Mucosa of stomach (tissue), 1 donor: ENCODE results near the gene FAM111A.
A peak's percentile ranks its signal among the peaks of the same experiment; 100 is the strongest.
"Not testable (repeated sequence)": the region's sequence is repeated elsewhere in the genome, so short reads cannot be mapped to it uniquely, and the experiment has no call there.

ENCODE experiments used
- H3K27me3 ChIP-seq: one replicate; pipeline ENCODE4 v1.7.0; 2013; ENCODE audit warnings: mild to moderate bottlenecking, low read length; ENCODE audit not compliant: control insufficient read depth, insufficient read depth
- H3K36me3 ChIP-seq: one replicate; pipeline ENCODE4 v1.7.0; 2013; ENCODE audit warnings: low read length; ENCODE audit not compliant: control insufficient read depth, insufficient read depth
- H3K4me1 ChIP-seq: one replicate; pipeline ENCODE4 v1.7.0; 2013; ENCODE audit warnings: mild to moderate bottlenecking, low read length; ENCODE audit not compliant: control insufficient read depth, insufficient read depth
- H3K4me3 ChIP-seq: one replicate; pipeline ENCODE4 v1.7.0; 2013; ENCODE audit warnings: low read length
- H3K9ac ChIP-seq: one replicate; pipeline ENCODE4 v1.7.0; 2013; ENCODE audit warnings: mild to moderate bottlenecking, low read length, moderate library complexity
- H3K9me3 ChIP-seq: one replicate; pipeline ENCODE4 v1.7.0; 2013; ENCODE audit warnings: mild to moderate bottlenecking, low read length, moderate library complexity; ENCODE audit not compliant: control insufficient read depth
- donor health status: Pancreatic carcinoma.

FAM111A gene

DNA sequence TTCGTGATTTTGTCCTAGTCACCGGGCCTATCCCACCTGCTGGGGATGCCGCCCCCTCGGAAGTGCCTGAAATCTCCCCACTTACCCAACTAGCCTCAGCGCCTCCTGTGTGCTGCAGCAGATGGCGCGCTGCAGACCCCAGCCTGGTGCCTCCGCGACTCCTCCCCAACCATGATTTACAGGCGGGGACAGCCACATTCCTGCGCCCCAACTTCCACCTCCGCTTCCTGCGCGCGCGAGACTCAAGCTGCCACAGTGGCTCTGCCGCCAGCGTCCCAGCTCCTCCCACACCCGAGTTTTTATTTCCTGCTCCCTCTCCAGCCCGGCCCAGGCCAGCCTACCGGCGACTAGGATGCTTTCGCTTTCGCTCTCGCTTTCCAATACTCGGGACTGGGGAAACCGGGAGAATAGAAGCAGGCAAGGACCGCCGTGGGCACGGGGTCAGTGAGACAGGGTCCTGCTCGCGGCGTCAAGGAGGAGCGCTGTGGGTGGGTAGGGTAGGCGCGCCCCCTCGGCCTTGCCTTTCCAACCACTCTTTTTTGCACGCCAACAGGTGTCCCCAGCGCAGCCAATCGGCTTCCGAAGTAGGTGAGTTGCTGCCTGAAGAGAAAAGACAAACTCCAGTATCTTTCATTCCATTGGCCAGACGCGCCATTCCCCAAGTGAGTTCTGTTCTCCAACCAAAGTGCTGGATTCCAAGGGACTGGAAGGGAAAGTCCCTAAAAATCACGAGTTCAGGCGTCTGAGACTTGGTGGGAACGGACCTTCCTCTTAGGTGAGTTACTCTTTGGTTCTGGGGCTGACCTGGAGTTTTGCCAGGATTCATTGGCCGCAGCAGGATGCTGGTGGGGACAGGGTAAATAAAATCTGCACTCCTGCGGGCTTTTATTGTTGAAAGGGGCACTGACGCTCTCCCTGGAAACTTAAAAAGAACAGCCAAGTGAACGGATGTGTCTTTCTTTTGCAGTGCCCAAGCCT is at the start of gene FAM111A:
TSS of gene FAM111A (plus strand) at position 327 of the 978 bp plus-strand sequence. CDS start 6,017 bp downstream, outside the sequence.
- H3K36me3 ChIP-seq, result no peaks in the 10 kb centered on the region
- peak within 1 kb of the TSS; percentile 86 for H3K9ac ChIP-seq
- peaks cover 22% of the 10 kb centered on the region for H3K4me1 ChIP-seq
- no peaks in the 10 kb centered on the region for H3K9me3 ChIP-seq
- H3K4me3 ChIP-seq, result peak within 1 kb of the TSS; percentile 44
- H3K27me3 ChIP-seq, result no peaks in the 10 kb centered on the region

GRCh38 chr11:59093576-59093975 is 49.1 kb upstream of the FAM111A start:
- H3K36me3 ChIP-seq, result not testable (repeated sequence)

GRCh38 chr11:59095225-59095624 is 47.4 kb upstream of the FAM111A start:
- H3K27me3 ChIP-seq, result not testable (repeated sequence)

More at GRCh38 chr11:59093576-59093975, 49.1 kb upstream of the FAM111A start:
- H3K4me1 ChIP-seq, H3K9me3 ChIP-seq, H3K27me3 ChIP-seq, H3K9ac ChIP-seq, H3K4me3 ChIP-seq: not testable (repeated sequence)

GRCh38 chr11:59095972-59096575 is 46.6 kb upstream of the FAM111A start:
- not testable (repeated sequence) for H3K4me3 ChIP-seq, H3K27me3 ChIP-seq

More at GRCh38 chr11:59095225-59095624, 47.4 kb upstream of the FAM111A start:
- not testable (repeated sequence) for H3K9ac ChIP-seq, H3K36me3 ChIP-seq, H3K4me3 ChIP-seq, H3K9me3 ChIP-seq, H3K4me1 ChIP-seq

GRCh38 chr11:59097113-59097708 is 45.4 kb upstream of the FAM111A start:
- Histone ChIP-seq H3K9me3 (no peaks in the 10 kb centered on the region), H3K4me1 (peaks cover 7% of the 10 kb centered on the region), H3K36me3 (no peaks in the 10 kb centered on the region), H3K27me3 (no peaks in the 10 kb centered on the region), H3K9ac (no peak overlapping the region), H3K4me3 (no peak overlapping the region)

More at GRCh38 chr11:59095972-59096575, 46.6 kb upstream of the FAM111A start:
- not testable (repeated sequence) for H3K9ac ChIP-seq, H3K4me1 ChIP-seq, H3K9me3 ChIP-seq, H3K36me3 ChIP-seq

DNA sequence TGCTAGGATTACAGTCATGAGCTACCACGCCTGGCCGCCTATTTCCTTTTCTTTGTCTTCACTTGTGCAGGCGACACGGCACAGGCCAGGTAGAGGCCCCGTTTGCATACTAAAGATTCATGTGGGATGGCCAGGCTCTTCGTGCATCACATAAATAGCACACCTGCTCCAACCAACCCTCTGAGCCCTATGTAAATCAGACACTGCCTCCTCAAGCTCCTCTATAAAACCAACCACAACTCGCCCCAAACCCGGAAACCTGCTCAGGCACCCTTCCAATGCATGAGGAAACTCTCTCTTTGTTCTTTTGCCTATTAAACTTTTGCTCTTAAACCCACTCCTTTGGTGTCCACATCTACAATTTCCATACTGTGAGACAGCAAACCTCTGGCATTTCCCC is 44.7 kb upstream of the FAM111A start:
- not testable (repeated sequence) for H3K4me1 ChIP-seq

DNA sequence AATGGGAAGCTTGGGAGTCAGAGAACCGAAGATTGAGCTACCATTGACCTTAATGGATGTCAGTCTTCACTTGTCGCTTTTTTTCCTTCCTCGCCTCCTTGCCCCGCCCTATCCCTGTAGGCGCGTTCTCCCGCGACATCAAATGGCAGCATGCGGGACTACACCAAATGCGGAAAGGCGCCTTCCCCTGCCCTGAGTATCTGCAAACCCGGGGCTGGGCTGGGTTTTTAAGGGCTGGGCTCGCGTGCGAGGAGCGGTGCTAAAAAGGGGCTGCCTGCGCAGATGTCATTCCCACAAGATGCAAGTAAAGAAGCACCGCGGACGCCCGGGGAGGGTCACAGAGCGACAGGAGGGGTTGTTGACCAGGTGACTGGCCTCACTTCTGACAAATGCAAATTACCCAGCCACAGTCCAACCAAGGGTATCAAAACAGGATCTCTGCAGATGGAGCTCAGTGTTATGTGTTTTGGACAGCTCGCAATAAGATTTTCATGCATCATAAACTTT is 40.3 kb upstream of the FAM111A start:
- H3K9ac ChIP-seq, result peak overlapping the region; percentile 43
- no peaks in the 10 kb centered on the region for H3K36me3 ChIP-seq
- H3K27me3 ChIP-seq, result no peaks in the 10 kb centered on the region
- H3K4me1 ChIP-seq, result peaks cover 12% of the 10 kb centered on the region
- H3K4me3 ChIP-seq, result peak overlapping the region; percentile 56
- H3K9me3 ChIP-seq, result no peaks in the 10 kb centered on the region

More for the DNA sequence above, 44.7 kb upstream of the FAM111A start:
- not testable (repeated sequence) for H3K9me3 ChIP-seq, H3K27me3 ChIP-seq, H3K36me3 ChIP-seq, H3K4me3 ChIP-seq, H3K9ac ChIP-seq

DNA sequence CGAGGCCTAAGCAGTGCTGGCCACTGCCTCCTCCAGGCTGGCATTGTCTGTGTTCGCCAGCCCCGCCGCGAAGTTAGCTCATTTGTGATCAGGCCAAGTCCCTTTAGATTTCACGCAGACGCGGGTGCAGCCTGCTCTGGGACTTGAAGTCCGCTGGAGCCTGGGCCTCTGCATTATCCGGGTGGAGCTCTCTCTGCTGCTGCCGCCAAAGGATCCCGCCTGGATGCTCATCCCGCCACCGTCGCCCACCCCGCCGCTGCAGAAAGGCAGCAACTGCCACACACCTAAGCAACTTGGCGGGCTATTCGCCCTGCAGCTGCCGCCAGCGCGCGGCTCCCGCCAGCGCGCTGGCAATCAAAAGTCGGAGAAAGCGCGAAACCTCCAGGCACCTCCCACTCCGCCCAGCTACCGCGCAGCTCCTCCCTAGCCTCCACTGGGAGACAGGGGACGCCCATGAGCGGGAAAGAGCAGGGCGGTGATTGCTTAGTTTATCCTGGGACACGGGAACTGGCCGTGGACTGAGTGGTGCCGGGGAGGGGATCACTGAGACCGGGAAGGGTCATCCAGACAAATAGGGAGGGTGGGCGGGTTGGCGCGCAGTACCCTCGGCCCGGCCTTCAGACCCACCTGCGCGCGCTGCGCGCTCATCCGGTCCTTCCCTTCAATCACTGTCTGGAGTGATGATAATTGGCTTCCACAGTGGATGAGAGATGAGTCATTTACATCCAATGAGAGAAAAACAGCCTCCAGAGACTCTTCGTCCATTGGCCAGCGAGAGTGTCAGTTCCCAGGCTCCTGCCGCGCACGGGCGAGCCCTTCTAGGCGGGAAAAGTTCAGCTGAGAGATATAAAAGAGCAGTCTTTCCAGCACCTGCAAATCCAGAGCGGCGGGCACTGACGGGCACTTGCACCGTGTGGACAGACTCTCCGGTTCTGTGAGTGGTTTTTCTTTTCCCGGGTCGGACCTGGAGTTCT is 36.0 kb upstream of the FAM111A start, which contains the start of gene FAM111B:
TSS of gene FAM111B (plus strand) at position 875 of the 974 bp plus-strand sequence. CDS start 2,389 bp downstream, outside the sequence.
- no peaks in the 10 kb centered on the region for H3K9me3 ChIP-seq
- H3K4me1 ChIP-seq, result peaks cover 11% of the 10 kb centered on the region
- H3K4me3 ChIP-seq, result peak within 1 kb of the TSS; percentile 53
- no peaks in the 10 kb centered on the region for H3K27me3 ChIP-seq
- H3K9ac ChIP-seq, result peak within 1 kb of the TSS; percentile 50
- no peaks in the 10 kb centered on the region for H3K36me3 ChIP-seq

- H3K9me3 ChIP-seq, H3K4me1 ChIP-seq, H3K27me3 ChIP-seq, H3K9ac ChIP-seq, H3K36me3 ChIP-seq: not testable (repeated sequence)
- peak overlapping the region; percentile 53 for H3K4me3 ChIP-seq
Observed at GRCh38 chr11:59107721-59108120, 34.9 kb upstream of the FAM111A start.

- H3K36me3 ChIP-seq, result no peaks in the 10 kb centered on the region
- no peaks in the 10 kb centered on the region for H3K27me3 ChIP-seq
- H3K9me3 ChIP-seq, result no peaks in the 10 kb centered on the region
- H3K9ac ChIP-seq, result no peak overlapping the region
- no peaks in the 10 kb centered on the region for H3K4me1 ChIP-seq
- no peak overlapping the region for H3K4me3 ChIP-seq
Observed at GRCh38 chr11:59112494-59112893, 30.2 kb upstream of the FAM111A start.

- Histone ChIP-seq H3K4me3 (no peak overlapping the region), H3K4me1 (no peaks in the 10 kb centered on the region), H3K36me3 (no peaks in the 10 kb centered on the region), H3K9me3 (peaks cover 3% of the 10 kb centered on the region), H3K27me3 (no peaks in the 10 kb centered on the region), H3K9ac (no peak overlapping the region)
Observed at GRCh38 chr11:59114344-59114743, 28.3 kb upstream of the FAM111A start.
